ENCODE measurements around the gene TNFSF11.
A peak's percentile ranks its signal among the peaks of the same experiment; 100 is the strongest.

TNFSF11 gene

DNA sequence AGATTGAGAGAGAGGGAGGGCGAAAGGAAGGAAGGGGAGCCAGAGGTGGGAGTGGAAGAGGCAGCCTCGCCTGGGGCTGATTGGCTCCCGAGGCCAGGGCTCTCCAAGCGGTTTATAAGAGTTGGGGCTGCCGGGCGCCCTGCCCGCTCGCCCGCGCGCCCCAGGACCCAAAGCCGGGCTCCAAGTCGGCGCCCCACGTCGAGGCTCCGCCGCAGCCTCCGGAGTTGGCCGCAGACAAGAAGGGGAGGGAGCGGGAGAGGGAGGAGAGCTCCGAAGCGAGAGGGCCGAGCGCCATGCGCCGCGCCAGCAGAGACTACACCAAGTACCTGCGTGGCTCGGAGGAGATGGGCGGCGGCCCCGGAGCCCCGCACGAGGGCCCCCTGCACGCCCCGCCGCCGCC lies at the start of gene TNFSF11:
Gene TNFSF11 (plus strand): TSS at position 142 of the 400 bp plus-strand sequence. CDS start 152 bp downstream, at position 294.
- no peak for DNase-seq (ENCODE audit: extremely low spot score, insufficient read length, low read depth)
- no peak for FAIRE-seq

DNA sequence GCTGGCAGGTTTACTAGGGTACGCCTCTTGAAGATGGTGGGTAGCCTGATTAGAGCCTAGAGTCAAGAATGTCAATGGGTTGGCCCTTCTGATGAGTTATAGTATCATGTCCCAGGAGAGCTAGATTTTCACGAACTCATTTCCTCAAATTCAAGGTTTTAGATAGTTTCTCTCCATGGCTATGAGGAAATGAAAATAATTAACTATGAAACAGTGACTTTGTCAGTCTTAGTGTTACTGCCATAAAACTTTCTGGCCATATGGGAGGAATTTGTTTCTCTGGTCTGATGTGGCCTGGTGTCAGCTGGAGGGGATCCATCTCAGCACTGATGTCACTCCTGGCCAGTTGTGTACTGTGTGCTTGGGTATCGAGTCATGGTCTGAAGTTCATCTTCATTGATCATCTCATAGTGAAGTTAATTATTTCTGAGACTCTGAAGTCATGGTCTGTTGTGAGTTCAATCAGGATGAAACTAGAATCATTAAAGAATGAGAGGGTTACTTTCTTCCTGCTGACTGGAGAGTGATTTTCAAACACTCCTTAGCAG lies 49.4 kb upstream of the TNFSF11 start:
- DNase-seq (ENCODE audit: extremely low spot score, insufficient read length, low read depth) (no peak), FAIRE-seq (peak; percentile 81)

DNA sequence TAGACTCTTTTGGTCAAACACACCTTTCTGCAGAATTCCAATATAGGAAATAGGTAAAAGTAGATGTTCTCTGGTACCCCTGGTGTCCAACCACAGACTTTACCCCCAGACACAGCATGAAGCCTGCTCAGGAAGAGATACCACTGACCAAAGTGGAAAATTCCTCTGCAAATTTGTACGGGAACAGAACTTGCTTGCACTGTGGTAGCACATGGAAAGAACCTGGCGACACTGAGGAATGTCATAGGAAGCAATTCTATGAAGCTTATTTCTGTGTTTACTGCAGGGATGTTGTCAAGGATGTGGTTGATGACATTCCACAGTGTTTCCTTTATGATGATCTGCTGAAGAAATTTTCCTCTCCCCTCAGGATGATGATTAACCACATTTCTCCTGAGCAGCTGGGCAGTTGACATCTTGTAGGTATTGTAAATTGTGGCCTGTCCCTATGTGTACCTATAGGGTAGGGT lies 48.9 kb upstream of the TNFSF11 start:
- peak; percentile 52 for FAIRE-seq
- no peak for DNase-seq (ENCODE audit: extremely low spot score, insufficient read length, low read depth)

- FAIRE-seq = no peak
Observed at GRCh38 chr13:42526276-42526675, 47.7 kb upstream of the TNFSF11 start.

GRCh38 chr13:42526804-42527203 lies 47.1 kb upstream of the TNFSF11 start:
- FAIRE-seq (no peak), DNase-seq (ENCODE audit: extremely low spot score, insufficient read length, low read depth) (no peak)

More at GRCh38 chr13:42526276-42526675, 47.7 kb upstream of the TNFSF11 start:
- no peak for DNase-seq (ENCODE audit: extremely low spot score, insufficient read length, low read depth)

DNA sequence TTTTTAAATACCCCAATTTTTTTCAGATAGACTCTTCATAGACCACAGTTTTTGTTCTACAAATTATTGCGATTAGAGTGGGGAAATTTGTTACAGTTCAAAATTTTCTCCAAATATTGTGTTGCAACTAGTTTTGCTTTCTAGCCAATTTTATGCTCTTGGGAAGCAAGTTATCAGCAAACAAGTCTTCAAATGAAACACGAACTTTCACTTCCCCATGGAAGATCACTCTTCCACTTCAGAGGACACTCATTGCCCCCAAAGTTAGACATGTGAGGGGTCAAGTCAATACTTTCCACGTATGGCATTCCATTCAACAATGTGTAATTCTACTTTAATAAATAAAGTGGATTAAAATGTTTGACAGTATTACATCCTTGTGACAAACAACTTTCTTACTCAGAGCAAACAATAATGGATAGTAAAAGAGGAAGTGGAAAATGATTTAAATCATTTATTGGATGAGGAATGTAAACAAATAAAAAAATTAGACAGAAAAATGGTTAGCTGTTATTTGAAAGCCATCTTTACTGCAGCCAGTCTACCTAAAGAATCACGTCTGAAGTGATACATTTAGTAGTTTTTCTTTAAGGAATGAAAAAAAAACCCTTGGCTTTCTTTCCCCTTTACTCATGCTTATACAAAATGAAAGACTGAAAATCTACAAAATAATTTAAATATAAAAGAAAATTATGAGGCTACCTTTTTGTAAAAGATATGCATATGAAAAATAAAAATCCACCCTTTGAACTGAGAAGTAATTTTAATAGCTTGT lies 41.2 kb upstream of the TNFSF11 start:
- DNase-seq (ENCODE audit: extremely low spot score, insufficient read length, low read depth) (no peak), FAIRE-seq (peak; percentile 72)

GRCh38 chr13:42533336-42533591 lies 40.7 kb upstream of the TNFSF11 start:
- FAIRE-seq (peak; percentile 56), DNase-seq (ENCODE audit: extremely low spot score, insufficient read length, low read depth) (no peak)

DNA sequence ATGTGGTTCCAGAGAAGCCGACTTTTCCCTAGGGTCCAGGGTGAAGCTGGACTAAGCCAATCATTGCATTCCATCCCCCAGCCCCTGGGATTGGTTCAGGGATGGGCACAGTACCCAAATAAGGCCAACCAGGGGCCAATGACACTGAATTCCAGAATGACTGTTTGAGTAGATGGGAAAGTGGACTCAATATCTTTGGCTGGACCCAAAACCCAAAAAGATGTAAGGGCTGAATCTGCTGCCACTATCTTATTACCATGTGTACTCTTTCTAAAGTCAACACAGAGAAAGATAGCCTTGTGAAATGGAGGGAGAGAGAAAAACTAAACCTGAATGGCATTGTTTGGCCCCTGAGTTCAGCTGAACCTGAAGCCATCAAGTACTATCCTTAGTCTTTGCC lies 39.2 kb upstream of the TNFSF11 start:
- no peak for FAIRE-seq
- no peak for DNase-seq (ENCODE audit: extremely low spot score, insufficient read length, low read depth)

- FAIRE-seq = no peak
Observed at GRCh38 chr13:42538996-42539395, 35.0 kb upstream of the TNFSF11 start.

DNA sequence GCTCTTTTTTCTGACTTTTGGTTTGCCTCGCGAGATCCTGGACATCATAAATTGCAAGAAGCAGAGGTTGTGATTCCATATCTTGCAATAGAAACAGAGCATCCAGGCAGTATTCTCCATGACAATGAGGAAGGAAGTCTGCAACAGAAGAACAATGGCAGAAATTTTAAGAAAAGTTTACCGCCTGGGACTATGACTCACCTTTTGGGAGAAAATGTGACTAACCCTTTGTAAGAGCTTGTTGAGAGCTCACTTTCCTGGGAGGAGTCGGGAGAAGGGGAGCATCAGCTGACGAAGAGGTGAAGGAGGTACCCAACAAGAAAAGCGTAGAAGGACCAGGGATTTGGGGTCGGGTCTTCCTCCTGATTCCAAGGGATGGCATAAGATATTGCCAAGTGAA lies 34.3 kb upstream of the TNFSF11 start:
- FAIRE-seq = no peak
- no peak for DNase-seq (ENCODE audit: extremely low spot score, insufficient read length, low read depth)

More at GRCh38 chr13:42538996-42539395, 35.0 kb upstream of the TNFSF11 start:
- no peak for DNase-seq (ENCODE audit: extremely low spot score, insufficient read length, low read depth)

- FAIRE-seq = no peak
- no peak for DNase-seq (ENCODE audit: extremely low spot score, insufficient read length, low read depth)
Observed at GRCh38 chr13:42543215-42543797, 30.6 kb upstream of the TNFSF11 start.

GRCh38 chr13:42544246-42544926 lies 29.6 kb upstream of the TNFSF11 start:
- FAIRE-seq = peak; percentile 12
- no peak for DNase-seq (ENCODE audit: extremely low spot score, insufficient read length, low read depth)

DNA sequence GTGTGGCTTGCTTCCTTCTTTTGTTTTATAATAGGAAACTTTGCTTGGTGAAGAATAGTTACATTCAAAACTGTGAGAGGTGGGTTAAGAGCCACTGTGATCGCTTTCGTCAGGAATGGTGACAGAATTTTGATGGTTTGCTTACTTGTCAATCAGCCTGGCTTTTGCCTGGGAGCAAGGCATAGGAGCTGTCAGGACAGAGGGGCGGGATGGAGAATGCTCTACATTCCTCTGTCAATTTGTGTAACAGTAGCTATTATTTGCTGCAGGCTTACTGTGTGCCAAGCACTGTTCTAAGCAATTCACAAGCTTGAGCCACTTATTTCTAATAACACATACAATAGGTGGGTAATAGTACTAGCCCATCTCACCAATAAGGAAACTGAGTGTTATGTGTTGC lies 28.1 kb upstream of the TNFSF11 start:
- FAIRE-seq (no peak), DNase-seq (ENCODE audit: extremely low spot score, insufficient read length, low read depth) (no peak)

- DNase-seq (ENCODE audit: extremely low spot score, insufficient read length, low read depth) = no peak
- no peak for FAIRE-seq
Observed at GRCh38 chr13:42547612-42548011, 26.3 kb upstream of the TNFSF11 start.

GRCh38 chr13:42548731-42549551 lies 25.0 kb upstream of the TNFSF11 start:
- peak; percentile 72 for DNase-seq (ENCODE audit: extremely low spot score, insufficient read length, low read depth)
- FAIRE-seq = peak; percentile 100

DNA sequence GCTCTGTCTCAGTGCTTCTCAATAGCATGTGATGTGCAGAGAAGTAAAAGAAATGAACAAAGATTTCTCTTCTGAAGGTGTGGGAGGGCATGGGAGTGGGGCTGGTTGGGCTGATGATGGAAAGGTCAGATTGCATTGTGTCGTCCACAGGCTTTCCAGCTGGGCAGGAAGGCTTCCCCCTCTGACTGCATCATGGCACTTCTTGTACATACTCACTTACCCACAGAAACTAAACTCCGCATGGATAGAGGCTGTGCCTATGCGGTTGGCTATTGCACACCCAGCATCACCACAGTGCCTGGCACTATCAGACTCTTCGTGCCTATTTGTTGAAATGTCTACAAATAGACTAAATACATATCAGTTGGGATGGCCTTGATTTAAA lies 24.4 kb upstream of the TNFSF11 start:
- DNase-seq (ENCODE audit: extremely low spot score, insufficient read length, low read depth) = no peak
- FAIRE-seq = no peak

DNA sequence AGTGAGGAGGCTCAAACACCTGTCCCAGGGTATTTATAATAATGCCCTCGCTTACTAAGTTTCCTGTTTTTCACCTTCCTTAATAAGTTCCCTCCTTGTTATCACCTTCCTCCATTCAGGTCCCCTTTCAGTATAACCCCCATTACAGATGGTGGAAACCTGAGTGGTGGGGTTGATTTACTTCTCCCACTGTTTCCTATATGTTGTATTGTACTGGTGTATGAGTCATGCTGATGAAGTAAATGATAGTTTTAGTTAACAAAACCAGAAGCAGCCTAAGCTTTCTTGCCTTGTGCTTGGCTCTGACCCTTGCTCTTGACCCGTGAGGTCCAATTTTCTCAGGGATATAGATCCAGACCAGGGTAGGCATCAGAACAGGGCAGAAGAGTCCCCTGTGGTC lies 22.3 kb upstream of the TNFSF11 start:
- DNase-seq (ENCODE audit: extremely low spot score, insufficient read length, low read depth) (no peak), FAIRE-seq (no peak)

- DNase-seq (ENCODE audit: extremely low spot score, insufficient read length, low read depth) (no peak), FAIRE-seq (no peak)
Observed at GRCh38 chr13:42553098-42554046, 20.6 kb upstream of the TNFSF11 start.

DNA sequence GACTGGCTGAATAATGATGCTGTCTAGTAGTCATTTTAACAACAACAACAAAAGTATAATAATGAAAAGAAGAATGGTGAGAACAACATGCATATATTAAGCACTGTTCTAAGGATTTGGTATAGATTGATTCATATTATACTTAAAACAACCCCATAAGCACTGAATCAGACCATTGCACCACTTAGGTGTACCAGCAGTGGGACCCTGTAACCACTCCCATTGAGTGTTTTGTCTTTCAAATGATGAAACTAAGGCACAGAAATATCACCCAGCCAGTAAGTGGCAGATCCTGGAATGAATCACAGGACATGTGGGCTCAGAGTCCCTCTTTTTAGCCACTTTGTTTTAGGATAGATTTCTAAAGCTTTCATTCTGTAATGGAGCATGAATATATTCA lies 14.9 kb upstream of the TNFSF11 start:
- DNase-seq (ENCODE audit: extremely low spot score, insufficient read length, low read depth) (no peak), FAIRE-seq (no peak)

Data from GM18507 (cell line).